ENCODE measurements around the gene AK2. TPM values are rescaled to one million over a fixed set of nuclear protein-coding genes. Genes with fewer than 3 reads are reported as not detected.
"Not testable (repeated sequence)": the region's sequence is repeated elsewhere in the genome, so short reads cannot be mapped to it uniquely, and the experiment has no call there.

Gene AK2
- total RNA-seq, 2 donors from 2014 or later: 114 to 118 TPM

GRCh38 chr1:33025180-33025569 is 11.5 kb downstream of the AK2 start:
- no peaks in the 10 kb centered on the region for H3K27me3 ChIP-seq (ENCODE audit: control insufficient read depth, insufficient read depth, low read length, poor library complexity, severe bottlenecking)
- no peak for DNase-seq
- Mint-ChIP-seq H3K27ac (no peak overlapping the region), H3K9me3 (no peaks in the 10 kb centered on the region), H3K36me3 (ENCODE audit: low read depth) (peaks cover 38% of the 10 kb centered on the region), H3K4me3 (no peak overlapping the region), H3K4me1 (peaks cover 54% of the 10 kb centered on the region), H3K27me3 (ENCODE audit: insufficient read depth) (no peaks in the 10 kb centered on the region)
- TF ChIP-seq CTCF (conservative IDR thresholded peaks at IDR 0.05): no peak
- H3K36me3 ChIP-seq (ENCODE audit: control insufficient read depth, insufficient read depth, low read length): peaks cover 39% of the 10 kb centered on the region
- no CpG with 5 or more reads among the region's 1 CpG for WGBS, 2 experiments (ENCODE audit: insufficient coverage in 1 of 2, insufficient read length in 1 of 2)
- H3K9me3 ChIP-seq (ENCODE audit: control insufficient read depth, low read length): no peaks in the 10 kb centered on the region
- no peak overlapping the region for H3K27ac ChIP-seq (ENCODE audit: low read depth, low read length)
- H3K4me3 ChIP-seq (ENCODE audit: low read length): no peak overlapping the region
- peaks cover 3% of the 10 kb centered on the region for H3K4me1 ChIP-seq (ENCODE audit: control insufficient read depth, insufficient read depth, low read length)
- no peak overlapping the region for H3K9ac ChIP-seq (ENCODE audit: extremely low read depth, low read length, poor library complexity, severe bottlenecking)

- H3K4me3 ChIP-seq (ENCODE audit: low read length); H3K27me3 ChIP-seq (ENCODE audit: control insufficient read depth, insufficient read depth, low read length, poor library complexity, severe bottlenecking); H3K27me3 Mint-ChIP-seq (ENCODE audit: insufficient read depth); H3K4me1 ChIP-seq (ENCODE audit: control insufficient read depth, insufficient read depth, low read length); H3K9me3 Mint-ChIP-seq; DNase-seq; H3K4me3 Mint-ChIP-seq; H3K9ac ChIP-seq (ENCODE audit: extremely low read depth, low read length, poor library complexity, severe bottlenecking); H3K9me3 ChIP-seq (ENCODE audit: control insufficient read depth, low read length); H3K27ac ChIP-seq (ENCODE audit: low read depth, low read length): not testable (repeated sequence)
- peaks cover 54% of the 10 kb centered on the region for H3K4me1 Mint-ChIP-seq
- 94% methylated on average over 6 of the region's 6 CpGs; no CpG with 5 or more reads in 1 of the 2 experiments for WGBS, 2 experiments (ENCODE audit: insufficient coverage in 1 of 2, insufficient read length in 1 of 2)
- peaks cover 45% of the 10 kb centered on the region for H3K36me3 ChIP-seq (ENCODE audit: control insufficient read depth, insufficient read depth, low read length)
- peaks cover 42% of the 10 kb centered on the region for H3K36me3 Mint-ChIP-seq (ENCODE audit: low read depth)
- H3K27ac Mint-ChIP-seq: peak overlapping the region; percentile 49
Observed at GRCh38 chr1:33024430-33025179, 12.1 kb downstream of the AK2 start.

GRCh38 chr1:33022650-33023200 is 14.0 kb downstream of the AK2 start:
- Mint-ChIP-seq H3K4me1 (peaks cover 43% of the 10 kb centered on the region), H3K27ac (no peak overlapping the region), H3K36me3 (ENCODE audit: low read depth) (peaks cover 49% of the 10 kb centered on the region), H3K4me3 (no peak overlapping the region), H3K27me3 (ENCODE audit: insufficient read depth) (no peaks in the 10 kb centered on the region), H3K9me3 (no peaks in the 10 kb centered on the region)
- Histone ChIP-seq H3K4me3 (ENCODE audit: low read length) (peak overlapping the region; percentile 9), H3K36me3 (ENCODE audit: control insufficient read depth, insufficient read depth, low read length) (peaks cover 51% of the 10 kb centered on the region), H3K27me3 (ENCODE audit: control insufficient read depth, insufficient read depth, low read length, poor library complexity, severe bottlenecking) (no peaks in the 10 kb centered on the region), H3K4me1 (ENCODE audit: control insufficient read depth, insufficient read depth, low read length) (peaks cover 3% of the 10 kb centered on the region), H3K9ac (ENCODE audit: extremely low read depth, low read length, poor library complexity, severe bottlenecking) (no peak overlapping the region), H3K27ac (ENCODE audit: low read depth, low read length) (no peak overlapping the region), H3K9me3 (ENCODE audit: control insufficient read depth, low read length) (no peaks in the 10 kb centered on the region)
- no peak for DNase-seq
- no peak for TF ChIP-seq CTCF (conservative IDR thresholded peaks at IDR 0.05)
